Measurements from ENCODE around the gene LBX1.
"Not testable (repeated sequence)": the region's sequence is repeated elsewhere in the genome, so short reads cannot be mapped to it uniquely, and the experiment has no call there.

The LBX1 gene

DNA sequence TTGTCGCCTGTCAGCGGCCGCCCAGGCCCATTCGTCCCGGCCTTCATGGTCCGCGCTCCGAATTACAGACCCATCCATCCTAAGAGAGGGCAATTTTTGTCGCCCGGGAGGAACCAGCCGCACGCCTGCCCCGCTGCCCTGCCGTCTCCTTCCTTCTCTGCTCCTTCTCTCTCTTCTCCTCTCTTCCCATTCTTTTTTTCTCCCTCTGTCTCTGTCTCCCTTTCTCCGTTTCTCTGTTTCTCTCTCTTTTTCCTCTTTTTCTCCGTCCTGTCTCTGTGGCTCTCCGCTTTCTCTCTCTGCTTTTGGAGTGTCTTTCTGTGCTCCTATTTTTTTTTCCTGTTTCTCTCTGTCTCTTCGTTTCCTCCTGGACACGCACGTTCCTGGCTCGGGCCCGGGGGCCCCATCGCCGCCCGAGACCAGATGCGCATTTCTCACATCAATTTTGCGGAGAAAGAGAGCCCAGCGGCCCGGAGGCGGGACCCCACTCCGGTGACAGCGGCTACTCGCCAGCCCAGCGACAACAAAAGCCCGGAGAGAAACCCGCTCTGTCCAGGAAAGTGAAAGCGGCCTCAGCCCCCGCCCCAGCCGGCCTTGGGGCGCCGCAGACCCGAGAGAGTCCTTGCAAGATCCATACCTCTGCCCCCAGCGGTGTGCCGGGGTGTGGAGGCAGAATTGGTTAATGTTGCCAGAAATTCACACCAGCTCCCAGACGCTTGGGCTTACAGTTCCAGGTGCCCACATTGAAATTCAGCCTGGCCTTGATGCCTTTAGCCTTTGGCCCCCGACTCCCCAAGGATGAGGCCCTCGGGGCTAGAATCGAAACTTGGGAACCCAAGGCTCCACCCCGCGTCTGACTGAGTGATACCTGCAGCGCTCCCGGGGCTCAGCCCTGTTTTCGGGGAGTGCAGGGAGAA lies 4.1 kb downstream of the LBX1 start:
- DNase-seq: no peak

DNA sequence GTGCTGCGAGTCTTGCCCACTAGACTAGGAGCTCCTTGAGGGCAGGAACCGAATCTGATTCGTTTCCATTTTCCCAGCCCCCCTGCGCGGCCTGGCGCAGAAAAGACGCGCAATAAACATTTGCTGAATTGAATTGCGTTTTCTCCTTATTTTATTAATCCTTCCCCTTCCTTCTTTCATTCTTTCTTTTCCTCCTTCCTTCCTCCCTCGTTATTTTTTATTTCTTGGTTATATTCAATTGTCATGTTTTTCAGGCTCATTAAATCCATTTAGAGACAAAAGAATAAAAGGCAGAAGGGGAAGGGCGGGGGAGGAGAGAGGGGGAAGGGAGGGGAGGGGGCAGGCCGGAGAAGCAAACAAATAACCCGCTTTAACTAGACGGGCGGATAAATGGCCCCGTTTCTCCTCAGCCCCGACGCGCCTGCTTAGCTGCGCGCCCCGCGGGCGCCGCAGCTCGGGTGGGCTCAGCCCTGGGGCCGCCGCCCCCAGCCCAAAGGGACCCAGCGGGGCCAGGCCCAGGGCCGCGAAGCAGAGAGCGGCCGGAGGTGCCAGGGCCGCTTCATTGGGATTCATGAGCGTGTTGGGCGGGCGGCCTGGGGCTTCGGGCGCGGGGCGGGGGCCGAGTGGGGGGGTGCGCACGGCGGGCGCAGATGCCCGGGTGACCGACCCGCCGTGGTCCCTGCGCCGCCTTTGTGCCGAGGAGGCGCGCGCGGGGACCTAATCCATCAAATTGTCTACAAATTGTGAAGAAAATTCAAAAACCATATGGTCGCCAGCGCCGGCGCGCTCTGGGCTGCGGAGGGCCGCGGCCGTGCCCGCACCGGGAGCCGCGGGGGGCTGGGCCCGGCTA lies 5.0 kb downstream of the LBX1 start:
- no peak for DNase-seq

DNA sequence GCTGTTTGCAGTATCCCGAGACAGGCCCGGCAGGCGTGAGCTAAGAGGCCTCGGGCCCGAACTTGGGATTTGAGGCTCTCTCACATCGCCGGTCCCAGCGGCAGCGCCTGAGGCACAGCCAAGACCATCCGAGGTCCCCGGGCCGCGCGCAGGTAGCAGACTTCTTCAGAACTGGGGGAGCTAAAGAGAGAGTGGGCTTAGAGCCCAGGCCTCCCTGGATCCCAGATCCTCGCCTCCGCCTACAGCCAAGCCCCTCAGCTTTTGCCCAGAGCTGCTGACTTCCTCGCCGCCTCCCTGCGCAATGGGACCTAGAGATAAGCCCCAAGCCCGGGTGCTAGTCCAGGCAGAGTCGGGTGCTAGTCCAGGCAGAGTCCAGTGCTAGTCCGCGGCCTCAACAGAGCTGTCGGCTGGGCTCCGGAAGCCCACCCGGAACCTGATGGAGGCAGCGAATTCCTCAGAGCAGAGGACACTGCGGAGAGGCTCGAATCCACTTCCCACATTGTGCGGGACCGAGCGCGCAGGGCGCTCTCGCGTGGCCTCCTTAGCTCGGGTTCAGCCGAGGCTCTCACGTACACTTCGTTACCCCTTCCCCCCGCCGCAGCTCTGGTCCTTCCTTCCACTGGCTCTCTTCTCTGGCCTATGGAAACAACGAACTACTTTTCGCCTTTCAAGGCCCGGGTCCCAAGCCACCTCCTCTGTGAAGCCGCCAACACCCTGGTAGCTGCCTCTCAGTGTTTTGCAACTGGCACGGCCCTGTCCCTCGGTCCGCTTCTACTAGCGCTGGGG lies 5.8 kb downstream of the LBX1 start:
- DNase-seq: no peak

DNA sequence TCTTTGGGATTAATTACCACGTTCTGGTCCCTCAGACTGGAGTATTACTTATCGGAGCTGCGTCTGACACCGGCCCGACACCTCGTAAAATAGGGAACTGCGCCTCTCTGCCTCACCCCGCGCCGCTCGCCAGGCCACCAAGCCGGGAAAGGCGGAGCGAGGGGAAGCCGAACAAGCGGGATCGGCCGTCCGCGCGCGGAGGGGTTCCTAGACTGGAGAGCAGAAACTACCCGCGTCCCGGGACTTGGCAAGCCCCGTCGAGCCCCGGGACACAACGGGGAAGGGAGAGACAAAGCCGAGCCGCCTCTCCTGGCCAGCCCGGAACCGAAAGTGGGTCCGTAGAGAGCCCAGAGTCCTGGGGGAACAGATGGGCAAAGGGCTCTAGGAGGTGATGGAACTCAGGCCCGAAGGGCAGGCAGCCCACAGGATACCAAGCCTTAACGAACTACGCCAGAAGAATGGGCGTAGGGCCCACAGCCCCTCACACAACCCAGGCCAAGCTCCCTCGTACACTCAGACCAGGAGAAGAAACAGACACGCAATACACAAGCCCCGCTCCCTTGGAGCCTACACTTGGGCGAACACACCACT lies 6.5 kb downstream of the LBX1 start:
- no peak for DNase-seq

DNA sequence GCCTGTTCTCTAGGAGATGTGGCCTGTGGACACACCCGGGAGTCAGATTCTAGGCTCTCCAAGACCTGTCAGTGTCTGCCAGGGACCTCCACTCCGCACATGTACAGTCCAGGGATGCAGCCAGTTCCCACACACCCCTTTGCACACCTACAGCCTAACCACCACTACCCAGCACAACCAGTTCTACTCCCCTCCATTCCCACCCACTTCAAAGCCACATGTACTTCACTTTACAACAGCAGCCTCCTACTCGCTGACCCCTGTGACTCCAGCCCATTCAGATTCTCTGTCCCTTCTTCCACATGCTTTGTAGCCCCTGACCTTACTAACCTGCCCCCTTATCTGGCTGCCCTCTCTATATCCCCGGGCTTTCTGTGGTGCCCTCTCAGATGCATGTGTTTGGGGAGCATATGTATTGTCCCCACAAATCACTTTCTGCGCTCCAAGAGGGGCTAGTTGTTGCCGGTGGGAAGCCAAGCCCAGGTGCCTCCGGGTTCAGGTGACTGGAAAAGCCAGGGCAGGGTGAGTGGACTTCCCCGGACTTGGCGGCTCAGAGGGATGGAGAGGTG lies 7.2 kb downstream of the LBX1 start:
- DNase-seq: no peak

DNA sequence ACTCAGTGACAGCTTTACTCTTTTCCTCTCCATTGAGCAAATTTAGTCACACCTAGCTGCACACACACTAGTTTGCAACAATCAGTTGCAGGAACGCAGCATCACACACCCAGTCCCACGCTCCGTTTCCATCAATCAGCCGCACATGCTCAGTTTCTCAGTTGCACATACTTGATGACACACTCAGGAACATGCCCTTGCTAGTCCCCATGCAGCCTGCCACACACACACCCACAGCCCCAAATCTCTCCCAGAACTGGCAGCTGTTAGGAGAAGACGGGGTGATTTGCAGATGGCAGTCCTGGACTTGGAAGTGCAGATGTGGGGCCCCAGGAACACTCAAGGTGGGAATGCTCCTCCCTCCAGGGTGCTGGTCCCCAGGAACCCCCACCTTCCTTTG lies 7.7 kb downstream of the LBX1 start:
- DNase-seq: no peak

DNA sequence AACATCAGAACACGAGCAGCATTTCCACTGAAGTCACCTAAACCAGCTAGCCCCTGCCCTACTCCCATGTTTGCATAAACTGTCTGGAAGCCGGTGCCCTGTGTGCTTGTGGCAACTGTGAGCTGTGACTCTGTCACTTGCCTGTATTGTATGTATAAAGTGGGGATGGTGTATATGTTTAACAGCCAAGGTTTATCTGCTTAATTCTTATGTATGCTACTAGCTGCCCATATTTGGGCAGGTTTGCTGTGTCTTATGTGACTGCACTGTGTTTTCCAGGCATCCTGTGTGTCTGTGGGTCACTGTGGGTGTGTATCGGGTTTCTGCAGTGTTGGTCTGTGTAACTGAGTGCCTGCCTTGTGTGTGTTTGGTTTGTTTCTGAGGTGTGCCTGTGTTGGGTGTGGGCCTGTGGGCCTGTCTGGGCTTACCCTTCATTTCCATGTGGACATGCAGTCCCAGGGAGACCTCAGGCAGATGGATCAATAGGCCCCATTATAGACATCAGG lies 9.3 kb downstream of the LBX1 start:
- DNase-seq: no peak

DNA sequence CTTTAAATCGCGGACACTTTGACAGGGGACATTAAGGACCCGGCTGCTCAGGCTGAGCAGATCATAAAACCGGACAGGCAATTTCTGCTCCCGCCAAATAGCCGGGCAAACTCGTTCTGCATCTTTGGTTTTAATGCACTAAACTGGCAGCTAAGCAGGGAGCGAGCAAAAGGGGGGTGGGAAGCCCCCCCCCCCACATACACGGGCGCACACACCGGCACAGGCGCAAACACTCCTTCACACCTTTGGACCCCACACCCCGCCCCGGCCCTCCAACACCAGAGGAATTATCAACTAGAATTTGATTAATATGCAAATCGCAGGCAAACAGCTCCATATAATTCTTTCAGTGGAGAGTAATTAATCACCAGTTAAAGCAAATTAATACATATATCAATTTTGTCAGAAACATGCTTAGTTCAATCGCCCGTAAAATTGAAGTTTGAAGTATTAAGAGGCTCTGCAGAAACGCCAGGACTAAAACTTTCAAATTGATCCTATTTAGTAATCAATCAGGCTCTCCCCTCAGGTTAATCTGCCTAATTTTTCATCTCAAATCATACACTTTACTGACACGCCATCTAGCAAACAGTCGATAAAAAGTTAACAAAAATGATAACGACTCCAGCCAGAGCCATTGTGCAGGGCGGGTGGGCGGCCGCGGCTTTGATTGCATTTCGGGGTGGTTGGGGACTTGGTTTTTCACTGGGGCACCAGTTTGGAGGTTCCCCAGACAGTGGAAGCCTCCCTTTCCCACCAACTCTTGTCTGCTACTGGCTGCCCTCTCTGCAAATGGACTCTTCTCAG lies 9.9 kb downstream of the LBX1 start:
- DNase-seq: no peak

DNA sequence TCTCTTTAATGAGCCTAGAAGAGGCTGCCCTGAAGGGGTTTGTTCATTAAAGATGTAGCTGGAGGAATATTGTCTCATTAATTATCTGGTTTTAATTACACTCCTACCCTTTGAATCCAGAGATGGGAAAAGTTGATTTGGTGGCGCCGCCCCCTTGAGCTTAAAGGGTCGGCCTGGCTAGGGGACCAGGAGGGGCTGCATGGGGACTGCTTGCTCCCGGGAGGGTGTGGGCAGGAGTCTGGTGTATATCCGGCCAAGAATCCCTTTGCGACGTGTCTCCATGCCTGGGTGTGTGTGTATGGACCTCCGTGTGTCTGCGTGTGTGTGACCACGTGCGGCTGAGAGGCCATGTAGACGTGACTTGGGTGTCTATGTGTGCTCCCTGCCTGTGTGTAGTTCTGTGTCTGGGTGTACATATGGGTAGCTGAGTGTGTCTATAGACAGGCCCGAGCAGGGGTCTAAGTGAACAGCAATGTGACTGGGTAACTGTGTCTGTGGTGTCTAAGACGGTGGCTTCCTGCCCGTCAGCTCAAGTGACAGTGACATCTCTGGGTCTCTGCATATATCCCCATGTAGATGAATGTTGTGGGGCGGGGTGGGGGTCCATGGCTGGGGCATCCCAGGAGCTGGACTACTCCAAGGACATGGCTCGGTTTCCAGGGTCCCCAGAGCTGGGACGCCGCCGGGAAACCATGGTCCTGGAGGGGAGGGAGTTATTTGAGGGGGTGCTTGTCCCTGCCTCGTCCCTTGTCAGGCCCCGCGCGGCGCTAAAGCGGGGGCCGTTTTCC lies 10.7 kb downstream of the LBX1 start:
- no peak for DNase-seq

DNA sequence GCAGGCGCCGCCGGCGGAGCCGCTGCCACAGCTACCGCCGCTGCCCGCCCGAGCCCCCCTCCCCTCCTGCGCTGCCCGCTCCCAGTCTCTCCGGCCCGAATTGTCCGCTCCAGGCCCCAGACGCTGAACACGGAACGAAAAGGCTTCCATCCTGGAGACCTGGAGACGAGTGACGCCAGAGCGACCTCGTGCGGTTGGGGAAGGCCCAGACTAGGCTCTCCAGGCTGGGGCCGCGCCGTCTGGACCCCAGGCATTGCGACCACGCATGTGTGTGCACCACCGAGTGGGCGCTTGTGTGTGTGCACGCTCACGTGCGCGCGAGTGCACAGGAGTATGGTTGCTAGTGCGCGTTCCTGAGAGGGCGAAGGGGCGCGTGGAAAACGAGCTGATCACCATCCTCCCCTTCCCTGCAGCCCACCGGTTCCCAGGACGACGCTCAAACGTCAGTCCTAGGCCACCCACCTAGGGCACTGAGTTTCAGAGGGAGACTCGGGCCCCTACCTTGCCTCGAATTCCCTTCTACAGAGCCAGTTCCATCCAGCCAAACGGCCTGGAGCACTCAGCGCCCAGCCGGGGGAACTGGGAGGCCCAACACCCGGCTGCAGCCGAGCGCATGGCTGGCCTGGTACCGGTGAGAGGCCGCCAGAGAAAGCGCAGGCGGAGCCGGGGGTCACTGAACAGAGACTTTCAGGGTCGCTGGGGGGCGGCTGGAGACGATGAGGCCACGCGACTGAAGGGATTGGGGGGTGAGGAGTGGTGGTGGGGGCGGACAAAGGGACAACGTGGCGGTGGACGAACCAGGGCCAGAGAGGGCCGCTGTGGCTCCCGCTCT lies 11.6 kb downstream of the LBX1 start:
- DNase-seq: peak; percentile 18

DNA sequence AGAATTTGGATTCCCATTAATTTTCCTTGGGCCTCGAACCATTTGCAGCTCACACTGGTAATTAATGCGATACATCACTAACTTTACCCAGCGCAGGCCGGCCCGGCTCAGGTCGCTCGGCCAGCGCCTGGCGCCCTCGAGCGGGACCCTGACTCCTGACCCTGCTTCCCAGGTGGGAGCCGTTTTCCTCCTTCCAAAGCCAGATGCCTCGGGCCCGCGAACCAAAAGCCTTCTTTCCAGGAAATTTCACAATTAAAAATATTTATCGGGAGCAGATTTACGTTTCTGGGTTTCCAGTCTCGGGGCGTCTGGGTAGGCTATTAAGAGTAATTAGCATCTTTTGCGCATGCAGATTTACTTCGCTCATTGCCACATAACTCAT lies 12.2 kb downstream of the LBX1 start:
- no peak for DNase-seq

DNA sequence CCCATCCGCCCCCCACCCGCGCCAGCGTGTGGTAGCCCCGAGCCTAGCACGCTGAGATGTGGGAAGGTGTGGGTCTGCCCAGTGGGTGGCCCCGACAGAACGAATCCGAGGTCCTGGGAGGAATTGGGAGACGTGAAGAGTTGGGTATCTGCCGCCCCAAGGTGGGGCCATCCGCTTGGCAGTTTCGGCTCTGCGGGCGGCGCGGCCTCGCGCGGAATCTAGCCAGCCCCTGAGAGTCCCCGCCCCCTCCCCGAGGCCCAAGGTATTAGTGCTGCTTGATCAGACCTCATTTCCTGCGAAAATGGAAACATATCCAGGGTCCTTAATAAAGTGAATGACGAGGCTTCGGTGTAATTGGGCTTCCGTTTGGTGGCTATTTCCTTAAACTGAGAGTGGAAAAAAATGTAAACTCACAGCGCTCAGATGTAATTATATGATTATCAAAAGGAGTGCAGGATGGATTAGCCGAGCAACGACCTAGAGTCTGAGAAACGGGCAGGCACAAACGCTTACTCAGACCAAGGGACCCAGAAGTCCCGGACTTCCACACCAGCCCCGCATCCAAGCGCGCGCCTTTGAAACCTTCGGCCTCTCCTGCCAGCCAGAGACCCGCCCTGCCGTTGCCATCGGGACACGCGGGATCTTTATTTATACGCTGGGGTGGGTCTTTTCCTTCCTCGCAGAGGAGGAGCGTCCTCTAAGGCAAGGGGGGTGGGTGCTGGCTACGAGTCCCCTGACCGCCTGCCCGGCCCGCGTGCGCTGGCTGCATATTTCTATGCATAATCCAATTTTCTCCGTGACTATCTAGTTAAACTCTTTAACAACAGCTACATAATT lies 12.8 kb downstream of the LBX1 start:
- no peak for DNase-seq

DNA sequence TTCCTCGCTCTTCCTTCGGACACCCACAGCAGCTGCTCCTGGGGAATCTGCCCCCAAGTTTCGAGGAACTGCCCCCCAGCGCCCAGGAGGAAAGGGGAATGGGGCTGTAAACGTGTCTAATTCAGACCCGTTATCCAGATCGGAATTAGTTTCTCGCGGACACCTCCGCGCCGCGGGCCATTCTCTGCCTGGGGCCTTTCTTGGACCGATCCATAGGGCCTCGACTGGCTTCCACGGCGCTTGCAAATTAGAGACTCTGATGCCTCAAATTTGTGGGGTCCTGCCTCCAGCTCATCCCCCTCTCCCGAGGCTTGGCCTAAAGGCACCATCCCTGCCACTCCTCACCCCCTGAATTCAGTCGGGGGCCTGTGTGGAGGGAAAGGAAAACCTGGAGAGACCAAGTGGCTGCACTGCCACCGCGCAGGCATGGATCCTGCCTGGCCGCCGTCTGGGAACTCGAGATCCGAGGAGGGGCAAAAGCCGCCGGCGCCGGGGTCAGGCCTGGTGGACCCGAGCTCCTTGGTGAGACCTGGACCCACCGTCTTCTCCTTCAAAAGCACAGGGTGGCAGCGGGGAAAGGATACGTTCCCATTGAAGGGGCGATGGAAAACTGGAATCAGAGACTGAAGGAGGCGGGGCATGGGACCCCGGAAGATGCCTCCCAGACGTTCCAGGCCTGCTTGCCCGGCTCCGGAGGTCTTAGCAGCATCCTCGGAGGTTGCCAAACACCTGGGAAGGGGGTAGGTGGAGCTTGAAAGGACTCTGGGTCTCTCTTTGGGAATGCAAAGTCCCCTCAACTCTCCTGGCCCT lies 13.7 kb downstream of the LBX1 start:
- DNase-seq: no peak

DNA sequence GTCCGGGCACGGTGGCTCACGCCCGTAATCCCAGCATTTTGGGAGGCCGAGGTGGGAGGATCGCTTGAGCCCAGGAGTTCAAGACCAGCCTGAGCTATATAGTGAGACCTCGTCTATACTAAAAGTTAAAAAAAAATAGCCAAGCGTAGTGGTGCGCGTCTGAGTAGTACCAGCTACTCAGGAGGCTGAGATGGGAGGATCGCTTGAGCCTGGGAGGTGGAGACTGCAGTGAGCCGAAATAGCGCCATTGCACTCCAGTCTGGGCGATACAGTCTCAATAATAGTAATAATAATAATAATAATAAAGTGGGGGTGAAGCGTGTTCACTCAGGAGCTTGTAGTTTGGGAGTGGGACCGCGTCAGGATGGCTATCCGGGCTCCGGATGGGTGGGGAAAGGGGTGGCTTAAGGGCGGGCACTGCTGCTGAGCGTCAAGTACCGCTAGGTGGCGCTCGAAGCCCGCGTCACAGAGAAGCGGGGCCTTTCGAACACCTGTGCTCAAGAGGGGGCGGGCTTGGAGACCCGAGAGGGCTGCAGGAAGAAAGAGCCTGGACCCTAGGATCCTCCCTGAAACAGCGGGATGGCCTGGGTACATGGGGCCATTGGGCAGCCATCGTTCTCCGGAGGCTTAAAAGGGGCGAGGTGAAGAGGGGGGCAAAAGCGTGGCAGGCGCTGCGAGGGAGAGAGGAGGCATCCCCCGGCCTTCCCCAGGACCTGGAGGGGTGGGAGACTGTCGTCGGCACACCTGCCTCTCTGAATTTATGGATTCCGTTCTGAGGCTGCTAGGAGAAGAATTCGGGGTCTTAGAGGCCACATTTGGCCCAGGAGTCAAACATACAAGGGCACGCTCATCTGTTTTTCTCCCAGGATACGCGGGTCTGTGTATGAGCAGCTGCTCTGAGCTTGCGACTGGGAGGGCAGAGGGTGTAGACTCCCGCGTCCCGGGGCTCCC lies 14.5 kb downstream of the LBX1 start:
- DNase-seq: peak; percentile 38

DNA sequence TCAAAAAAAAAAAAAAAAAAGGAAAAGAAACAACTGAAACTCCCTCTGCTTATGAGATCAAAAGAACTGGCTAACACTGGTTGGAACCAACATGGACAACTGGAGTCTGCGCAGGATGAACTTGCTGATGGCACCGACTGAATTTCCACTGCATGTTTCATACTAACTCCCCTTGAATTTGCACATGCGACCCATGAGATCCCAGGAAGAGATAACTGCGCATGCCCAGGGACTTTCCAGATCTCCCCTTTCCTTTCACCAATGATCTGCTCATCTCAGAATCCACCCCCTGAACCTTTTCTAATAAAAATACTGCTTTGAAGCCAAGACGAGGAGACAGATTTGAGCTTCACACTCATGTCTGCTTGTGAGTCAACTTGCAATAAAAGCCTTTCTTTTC lies 20.7 kb downstream of the LBX1 start:
- no peak for DNase-seq

DNA sequence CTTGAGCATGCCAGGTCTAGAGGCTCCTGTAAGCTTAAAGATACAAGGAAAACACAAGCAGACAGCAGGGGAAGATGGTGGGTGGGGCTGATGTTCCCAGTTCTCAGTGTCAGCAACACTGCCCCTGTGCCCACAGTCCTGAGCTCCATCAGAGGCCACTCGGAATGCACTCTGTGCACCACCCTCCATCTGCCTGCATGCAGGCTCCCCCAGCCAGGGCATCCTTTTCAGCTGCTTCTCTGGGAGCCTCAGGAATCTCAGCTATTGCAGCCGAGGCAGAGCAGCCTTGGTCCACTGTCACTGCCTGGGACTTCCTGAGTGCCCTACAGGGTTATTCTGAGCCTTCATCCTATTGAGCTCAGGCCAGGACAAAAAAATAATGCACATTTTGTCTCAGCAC lies 22.2 kb downstream of the LBX1 start:
- DNase-seq: no peak

DNA sequence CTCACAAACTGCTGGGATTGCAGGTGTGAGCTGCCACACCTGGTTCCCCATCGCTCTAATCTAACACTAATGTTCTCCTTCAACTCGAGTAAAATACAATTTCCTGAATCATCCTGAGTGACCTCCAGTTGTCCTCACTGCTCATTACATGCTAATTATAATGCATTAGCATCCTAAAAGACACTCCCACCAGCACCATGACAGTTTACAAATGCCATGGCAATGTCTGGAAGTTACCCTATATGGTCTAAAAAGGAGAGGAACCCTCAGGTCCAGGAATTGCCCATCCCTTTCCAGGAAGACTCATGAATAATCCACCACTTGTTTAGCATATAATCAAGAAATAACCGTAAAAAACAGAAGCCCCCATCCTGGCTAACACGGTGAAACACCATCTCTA lies 26.6 kb downstream of the LBX1 start:
- not testable (repeated sequence) for DNase-seq
